ENCODE results near the gene EPHB1. TPM values are rescaled to one million over a fixed set of nuclear protein-coding genes. Genes with fewer than 3 reads are reported as not detected.
A peak's percentile ranks its signal among the peaks of the same experiment; 100 is the strongest.

Gene EPHB1
- total RNA-seq, 1 donor from 2014 or later: 1.6 TPM

DNA sequence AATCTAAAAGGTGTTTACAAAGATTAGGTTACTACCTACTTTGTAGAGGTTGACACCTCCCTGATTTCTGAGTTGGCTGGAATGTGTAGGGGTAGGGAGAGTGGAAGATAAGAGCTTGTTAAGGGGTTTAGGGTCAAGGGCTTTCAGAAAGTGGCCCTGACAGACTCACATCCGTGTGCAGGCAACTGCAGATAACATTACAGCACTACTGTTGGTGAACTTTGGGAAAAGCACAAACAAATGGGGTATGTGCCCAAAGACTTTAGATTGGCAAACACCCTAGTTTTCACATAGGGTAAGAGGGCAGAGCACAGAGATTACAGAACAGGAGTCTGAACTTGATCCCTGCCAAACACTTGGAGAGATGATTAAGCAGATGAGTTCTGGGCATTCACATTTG lies 375.7 kb downstream of the EPHB1 start:
- ATAC-seq: peak; percentile 70

DNA sequence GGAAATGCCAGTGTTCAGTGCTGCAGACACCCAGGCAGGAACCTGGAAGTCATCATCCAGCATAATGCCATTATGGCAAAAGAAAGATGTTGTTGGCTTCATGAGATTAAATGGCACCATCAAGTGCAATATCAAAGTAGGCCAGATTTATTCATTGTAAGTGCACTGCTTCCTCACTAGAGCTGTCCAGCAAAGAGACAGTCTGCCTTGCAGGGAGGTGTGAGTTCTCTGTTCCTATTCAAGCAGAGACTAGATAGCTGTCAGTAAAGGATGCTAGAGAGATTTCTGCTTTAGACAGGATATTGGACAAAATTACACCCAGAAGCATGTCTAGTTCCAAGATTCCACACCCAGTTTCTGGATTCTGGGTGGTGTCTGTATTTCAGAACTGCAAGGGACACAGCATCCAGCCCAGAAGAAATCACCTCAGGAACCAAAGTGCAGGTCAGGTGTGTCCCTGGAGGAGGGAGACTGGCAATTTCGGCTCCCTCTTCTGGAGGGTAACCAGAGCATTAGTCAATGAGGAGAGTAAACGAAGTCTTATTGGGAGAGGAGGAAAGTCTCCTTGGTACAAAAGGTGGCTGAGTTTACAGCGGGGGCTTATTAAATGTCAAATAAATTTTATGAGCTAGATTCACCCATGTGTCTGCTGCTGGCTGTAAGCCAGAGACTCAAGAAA lies 377.3 kb downstream of the EPHB1 start:
- intact Hi-C loops (cut with DNase I): no loop called here

More for the DNA sequence above, 375.7 kb downstream of the EPHB1 start:
- intact Hi-C loops (cut with DNase I): no loop called here
- no peak overlapping the region for H3K4me3 ChIP-seq
- TF ChIP-seq, protein P1, sequence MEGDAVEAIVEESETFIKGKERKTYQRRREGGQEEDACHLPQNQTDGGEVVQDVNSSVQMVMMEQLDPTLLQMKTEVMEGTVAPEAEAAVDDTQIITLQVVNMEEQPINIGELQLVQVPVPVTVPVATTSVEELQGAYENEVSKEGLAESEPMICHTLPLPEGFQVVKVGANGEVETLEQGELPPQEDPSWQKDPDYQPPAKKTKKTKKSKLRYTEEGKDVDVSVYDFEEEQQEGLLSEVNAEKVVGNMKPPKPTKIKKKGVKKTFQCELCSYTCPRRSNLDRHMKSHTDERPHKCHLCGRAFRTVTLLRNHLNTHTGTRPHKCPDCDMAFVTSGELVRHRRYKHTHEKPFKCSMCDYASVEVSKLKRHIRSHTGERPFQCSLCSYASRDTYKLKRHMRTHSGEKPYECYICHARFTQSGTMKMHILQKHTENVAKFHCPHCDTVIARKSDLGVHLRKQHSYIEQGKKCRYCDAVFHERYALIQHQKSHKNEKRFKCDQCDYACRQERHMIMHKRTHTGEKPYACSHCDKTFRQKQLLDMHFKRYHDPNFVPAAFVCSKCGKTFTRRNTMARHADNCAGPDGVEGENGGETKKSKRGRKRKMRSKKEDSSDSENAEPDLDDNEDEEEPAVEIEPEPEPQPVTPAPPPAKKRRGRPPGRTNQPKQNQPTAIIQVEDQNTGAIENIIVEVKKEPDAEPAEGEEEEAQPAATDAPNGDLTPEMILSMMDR (IDR thresholded peaks at IDR 0.05): no peak
- no peaks in the 10 kb centered on the region for H3K27me3 ChIP-seq
- no peaks in the 10 kb centered on the region for H3K36me3 ChIP-seq
- no peak for DNase-seq
- no peaks in the 10 kb centered on the region for H3K4me1 ChIP-seq
- H3K9me3 ChIP-seq: no peaks in the 10 kb centered on the region
- H3K27ac ChIP-seq: no peak overlapping the region

DNA sequence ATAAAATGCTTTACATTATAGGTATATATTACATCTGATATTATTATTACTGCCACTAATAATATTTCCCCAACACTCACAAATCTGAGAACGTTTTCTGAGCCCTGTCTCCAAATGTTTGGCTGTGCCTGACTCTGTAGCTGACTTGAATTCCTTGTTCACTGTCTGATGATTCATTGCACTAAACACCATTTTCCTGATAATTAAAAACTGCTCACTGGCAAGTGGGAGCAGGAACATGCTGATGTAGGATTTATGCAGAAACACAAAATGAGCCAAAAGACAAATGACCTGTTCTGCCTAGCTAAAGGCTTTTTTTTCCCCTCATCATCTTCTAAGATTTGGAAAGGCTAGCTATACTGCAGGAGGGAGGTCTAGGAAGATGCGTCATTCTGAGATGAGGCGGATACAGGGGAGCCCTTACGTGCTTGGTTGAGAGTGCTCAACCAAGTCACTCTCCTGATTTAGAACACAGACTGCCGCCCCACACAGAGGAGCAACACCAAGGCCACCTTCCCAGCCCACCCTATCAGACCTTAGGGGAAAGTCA lies 380.7 kb downstream of the EPHB1 start:
- no peak overlapping the region for H3K4me3 ChIP-seq
- no peak overlapping the region for H3K27ac ChIP-seq
- ATAC-seq: no peak
- no peaks in the 10 kb centered on the region for H3K27me3 ChIP-seq
- intact Hi-C loops (cut with DNase I): no loop called here
- TF ChIP-seq, protein P1 (IDR thresholded peaks at IDR 0.05): no peak
- no peaks in the 10 kb centered on the region for H3K4me1 ChIP-seq
- H3K9me3 ChIP-seq: no peaks in the 10 kb centered on the region
- no peak for DNase-seq
- H3K36me3 ChIP-seq: no peaks in the 10 kb centered on the region

More for the DNA sequence above, 377.3 kb downstream of the EPHB1 start:
- Histone ChIP-seq H3K36me3 (no peaks in the 10 kb centered on the region), H3K4me1 (no peaks in the 10 kb centered on the region), H3K4me3 (no peak overlapping the region), H3K27ac (no peak overlapping the region), H3K27me3 (no peaks in the 10 kb centered on the region), H3K9me3 (no peaks in the 10 kb centered on the region)
- no peak for DNase-seq
- no peak for ATAC-seq
- TF ChIP-seq, protein P1 (IDR thresholded peaks at IDR 0.05): no peak

DNA sequence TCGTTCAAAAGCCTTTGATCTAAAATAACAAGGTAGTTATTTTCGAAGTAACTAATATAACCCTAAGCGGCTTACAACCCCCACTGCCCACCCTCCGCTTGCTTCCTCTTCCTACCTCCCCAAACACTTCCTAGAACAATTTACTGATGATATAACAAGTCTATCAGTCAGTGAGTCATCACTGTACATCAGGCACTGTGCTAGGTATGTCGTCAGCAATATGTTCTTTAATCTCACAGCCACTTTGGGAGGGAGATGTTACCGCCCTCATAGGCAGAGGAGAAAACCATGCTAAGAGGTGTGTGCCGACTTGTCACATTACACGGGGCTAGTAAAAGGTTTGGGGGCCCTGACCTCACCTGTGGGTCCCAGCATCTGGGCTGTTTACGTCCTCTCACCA lies 381.8 kb downstream of the EPHB1 start:
- DNase-seq (no peak), ATAC-seq (no peak)
- Histone ChIP-seq H3K4me3 (no peak overlapping the region), H3K27me3 (no peaks in the 10 kb centered on the region), H3K9me3 (no peaks in the 10 kb centered on the region), H3K36me3 (no peaks in the 10 kb centered on the region), H3K27ac (no peak overlapping the region), H3K4me1 (no peaks in the 10 kb centered on the region)
- TF ChIP-seq, protein P1 (IDR thresholded peaks at IDR 0.05): no peak
- intact Hi-C loops (cut with DNase I): no loop called here

DNA sequence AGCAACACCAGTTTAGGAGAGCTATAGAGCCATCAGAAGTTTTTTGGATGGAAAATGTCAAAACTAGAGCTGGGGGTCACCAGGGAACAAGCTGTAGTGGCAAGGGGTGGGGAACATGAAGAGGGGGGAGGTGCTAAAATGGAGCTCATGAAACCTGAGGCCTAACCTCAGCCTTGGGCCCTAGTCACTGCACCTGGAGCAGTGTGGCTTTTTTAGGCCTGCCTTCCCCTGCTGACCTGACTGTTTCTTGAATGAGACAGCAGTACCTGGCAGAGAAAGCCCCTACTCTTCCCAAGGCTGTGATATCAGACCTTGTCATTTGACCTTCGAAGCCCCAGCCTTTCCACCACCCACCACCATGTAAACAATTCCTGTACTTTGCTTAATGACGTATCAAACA lies 383.5 kb downstream of the EPHB1 start:
- TF ChIP-seq, protein P1 (IDR thresholded peaks at IDR 0.05): no peak
- no peaks in the 10 kb centered on the region for H3K27me3 ChIP-seq
- no peak overlapping the region for H3K27ac ChIP-seq
- H3K36me3 ChIP-seq: no peaks in the 10 kb centered on the region
- no peaks in the 10 kb centered on the region for H3K9me3 ChIP-seq
- intact Hi-C loops (cut with DNase I): no loop called here
- H3K4me3 ChIP-seq: no peak overlapping the region
- ATAC-seq (no peak), DNase-seq (no peak)
- H3K4me1 ChIP-seq: no peaks in the 10 kb centered on the region

All from upper lobe of right lung (tissue), 1 donor.